Activated T-cell treated with anti-CD3 and anti-CD28 coated beads for 4 hours (primary cell): ENCODE results near the gene CSH1.
"Not testable (repeated sequence)": the region's sequence is repeated elsewhere in the genome, so short reads cannot be mapped to it uniquely, and the experiment has no call there.

Experiments used
- DNase-seq: peaks from one replicate; pipeline ENCODE4 v3.0.0-alpha.2; 2020

Gene CSH1

DNA sequence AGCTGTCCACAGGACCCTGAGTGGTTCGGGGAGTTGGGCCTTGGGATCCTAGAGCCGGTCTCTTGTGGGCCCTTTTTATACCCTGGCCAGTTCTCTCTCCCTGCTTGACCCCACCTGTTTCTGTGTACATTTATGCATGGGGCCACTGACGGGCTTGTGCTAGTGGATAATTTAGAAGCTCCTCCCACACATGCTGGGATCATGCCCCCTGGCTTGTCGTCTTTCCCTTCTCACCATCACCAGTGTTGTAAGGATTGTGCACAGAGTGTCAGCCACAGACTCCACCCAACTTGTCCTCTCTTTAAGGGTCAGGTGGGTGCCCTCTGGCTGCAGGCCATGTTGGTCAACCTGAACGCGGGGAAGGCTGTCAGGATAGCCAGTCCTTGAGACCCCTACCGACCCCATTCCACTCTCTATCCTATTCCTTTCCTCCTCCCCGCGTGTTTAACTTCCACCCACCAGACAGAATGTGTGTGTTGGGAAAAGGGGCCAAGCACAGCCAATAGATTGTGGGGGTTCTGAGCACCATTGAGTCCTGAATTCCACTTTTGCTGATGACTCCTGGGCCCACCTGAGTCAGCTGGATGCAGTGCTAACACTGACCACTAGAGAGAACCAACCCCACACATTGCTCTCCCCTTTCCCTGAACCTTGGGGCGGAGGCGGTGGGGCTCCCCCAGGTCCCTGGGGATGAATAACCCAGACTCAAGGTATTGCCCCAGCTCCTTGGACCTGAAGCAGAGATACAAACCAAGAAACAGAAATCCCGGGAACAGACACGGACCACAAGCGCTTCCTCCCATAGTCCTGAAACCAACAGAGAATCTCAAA, at the start of gene CSH1:
Gene CSH1, minus strand, starts transcription at position 51 of the 831 bp plus-strand sequence. CDS start 63 bp downstream, outside the sequence.
- DNase-seq = not testable (repeated sequence)

DNA sequence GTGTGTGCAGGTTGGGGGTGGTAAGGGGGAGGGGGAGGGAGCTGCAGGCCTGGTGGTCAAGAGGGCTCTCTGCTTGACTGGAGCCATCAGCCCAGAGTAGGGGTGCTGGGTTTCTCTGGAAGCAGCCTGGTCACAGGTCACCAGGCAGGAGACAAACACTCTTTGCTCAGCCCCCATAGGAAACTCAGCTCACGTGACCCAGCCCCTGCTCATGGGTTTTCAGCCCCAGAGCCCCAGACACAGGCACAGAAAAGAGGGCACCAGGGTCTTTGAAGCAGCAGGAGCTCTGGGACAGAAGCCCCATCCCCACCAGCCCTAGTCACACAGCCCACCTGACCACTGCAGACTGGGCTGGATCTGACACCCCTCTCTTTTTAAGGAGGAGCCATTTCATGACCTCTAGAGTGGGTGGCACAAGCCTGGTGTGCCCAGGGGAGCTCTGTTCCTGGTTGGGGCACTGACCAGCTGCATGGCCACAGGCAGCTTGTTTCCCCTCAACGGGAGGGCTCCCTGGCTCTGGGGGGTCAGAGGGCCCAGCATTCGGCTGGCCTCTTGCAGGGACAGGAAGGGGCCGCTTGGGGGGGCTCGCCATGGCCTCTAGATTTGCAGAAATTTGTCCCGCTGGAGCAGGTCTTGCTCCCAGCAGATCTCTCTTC, 49.5 kb upstream of the CSH1 start:
- DNase-seq = no peak

- no peak for DNase-seq
Observed at GRCh38 chr17:63944736-63945499, 48.5 kb upstream of the CSH1 start.

- no peak for DNase-seq
Observed at GRCh38 chr17:63943745-63944144, 47.4 kb upstream of the CSH1 start.

DNA sequence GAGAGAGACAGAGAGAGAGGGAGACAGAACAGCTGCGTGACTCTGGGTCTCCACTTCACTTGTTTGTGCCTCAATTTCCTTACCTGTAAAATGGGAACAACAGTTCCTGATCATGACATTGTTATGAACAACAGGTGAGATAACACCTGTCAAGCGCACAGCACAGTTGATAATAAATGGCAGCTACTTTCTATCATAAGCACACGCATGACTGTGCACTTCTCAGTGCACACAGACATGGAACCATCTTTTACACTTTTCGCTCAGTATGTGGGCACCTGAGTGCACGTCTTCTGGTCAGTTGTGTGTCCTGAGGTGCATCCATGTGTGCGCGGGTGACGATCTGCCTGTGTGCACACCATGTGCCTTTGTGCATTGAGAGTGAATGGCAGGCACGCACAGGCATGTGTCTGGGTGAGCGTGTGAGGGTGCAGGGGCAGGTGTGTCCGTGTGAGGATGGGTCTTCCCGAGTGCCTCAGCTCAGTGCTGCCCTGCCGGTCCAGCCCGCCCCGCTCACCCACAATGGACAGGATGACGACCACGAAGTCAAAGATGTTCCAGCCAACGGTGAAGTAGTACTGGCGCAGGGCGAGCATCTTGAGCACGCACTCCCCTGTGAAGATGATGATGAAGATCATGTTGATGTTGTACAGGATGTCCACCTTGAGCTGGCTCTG, 46.1 kb upstream of the CSH1 start:
- no peak for DNase-seq

GRCh38 chr17:63941751-63942150, 45.4 kb upstream of the CSH1 start:
- DNase-seq = no peak

DNA sequence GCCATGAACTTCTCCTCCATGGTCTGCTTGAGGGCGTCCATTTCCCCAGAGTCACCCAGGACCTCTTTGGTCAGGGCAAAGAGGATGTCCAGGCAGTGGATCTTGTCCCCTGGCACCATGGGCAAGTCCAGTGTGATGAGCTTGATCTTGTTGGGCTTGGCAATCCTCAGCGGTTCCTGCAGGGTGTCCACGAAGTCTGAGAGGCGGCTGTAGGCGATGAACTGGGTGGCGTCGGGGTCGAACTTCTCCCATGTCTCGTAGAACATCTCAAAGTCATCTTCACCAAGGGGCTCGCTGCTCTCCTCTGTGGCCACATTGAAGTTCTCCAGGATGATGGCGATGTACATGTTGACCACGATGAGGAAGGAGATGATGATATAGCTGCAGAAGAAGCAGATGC, 44.8 kb upstream of the CSH1 start:
- DNase-seq = no peak

GRCh38 chr17:63940584-63940983, 44.2 kb upstream of the CSH1 start:
- DNase-seq = no peak

GRCh38 chr17:63939884-63940283, 43.5 kb upstream of the CSH1 start:
- no peak for DNase-seq

DNA sequence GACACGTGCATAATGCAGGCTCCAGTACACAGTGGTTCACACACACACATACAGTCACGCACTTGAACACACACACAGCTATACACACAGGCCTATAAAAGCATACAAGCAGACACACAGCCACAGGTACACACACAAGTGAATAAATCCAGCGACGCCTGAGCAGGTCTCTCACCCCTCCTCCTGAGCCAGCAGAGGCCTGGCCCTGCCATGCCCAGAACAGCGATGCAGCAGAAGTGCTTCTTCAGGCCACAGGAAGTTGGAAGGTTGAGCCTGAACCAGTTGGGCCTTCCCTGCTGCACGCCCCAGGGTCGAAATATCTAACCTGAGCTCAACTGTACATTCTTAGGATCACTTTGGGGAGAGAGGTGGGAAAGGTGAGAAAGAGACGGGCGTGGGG, 43.0 kb upstream of the CSH1 start:
- no peak for DNase-seq

GRCh38 chr17:63937920-63938319, 41.5 kb upstream of the CSH1 start:
- DNase-seq = no peak

DNA sequence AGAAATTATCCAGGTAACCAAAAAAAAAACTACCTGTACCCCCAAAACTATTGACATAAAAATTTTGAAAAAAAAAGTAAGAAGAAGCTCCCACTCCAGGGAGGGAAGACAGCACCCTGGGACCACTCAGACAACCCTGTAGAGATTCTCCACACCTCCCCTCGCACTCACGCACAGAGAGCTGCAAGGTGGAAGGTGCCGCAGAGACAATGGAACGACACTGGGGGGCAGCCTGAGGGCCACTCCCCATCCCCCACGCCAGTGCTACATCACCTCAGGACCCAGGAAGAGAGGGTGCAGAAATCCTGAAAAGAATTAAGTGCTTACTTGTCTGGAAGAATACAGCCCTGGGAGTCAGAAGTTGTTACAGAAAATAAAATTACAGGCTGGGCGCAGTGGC, 40.9 kb upstream of the CSH1 start:
- DNase-seq = no peak

GRCh38 chr17:63934183-63935112, 38.1 kb upstream of the CSH1 start:
- no peak for DNase-seq

- no peak for DNase-seq
Observed at GRCh38 chr17:63933598-63933997, 37.2 kb upstream of the CSH1 start.

DNA sequence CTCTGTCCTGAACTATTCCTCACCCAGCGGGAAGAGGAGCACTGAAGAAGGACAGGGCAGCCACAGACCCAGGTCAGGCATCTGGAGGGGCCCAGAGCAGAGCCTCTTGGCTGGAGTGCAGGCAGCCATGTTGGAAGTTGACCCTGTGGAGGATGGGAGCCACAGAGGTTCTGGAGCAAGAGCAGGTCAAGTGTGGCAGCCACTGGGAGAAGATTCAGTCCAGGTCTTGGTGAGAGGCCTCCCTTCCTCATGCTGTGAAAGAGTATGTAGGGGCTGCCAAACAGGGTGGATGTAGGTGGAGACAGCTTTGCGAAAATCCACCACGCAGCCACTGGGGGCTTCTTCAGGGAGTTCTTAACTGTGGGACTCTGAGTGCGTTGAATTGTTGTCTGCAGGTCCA, 36.3 kb upstream of the CSH1 start:
- no peak for DNase-seq

DNA sequence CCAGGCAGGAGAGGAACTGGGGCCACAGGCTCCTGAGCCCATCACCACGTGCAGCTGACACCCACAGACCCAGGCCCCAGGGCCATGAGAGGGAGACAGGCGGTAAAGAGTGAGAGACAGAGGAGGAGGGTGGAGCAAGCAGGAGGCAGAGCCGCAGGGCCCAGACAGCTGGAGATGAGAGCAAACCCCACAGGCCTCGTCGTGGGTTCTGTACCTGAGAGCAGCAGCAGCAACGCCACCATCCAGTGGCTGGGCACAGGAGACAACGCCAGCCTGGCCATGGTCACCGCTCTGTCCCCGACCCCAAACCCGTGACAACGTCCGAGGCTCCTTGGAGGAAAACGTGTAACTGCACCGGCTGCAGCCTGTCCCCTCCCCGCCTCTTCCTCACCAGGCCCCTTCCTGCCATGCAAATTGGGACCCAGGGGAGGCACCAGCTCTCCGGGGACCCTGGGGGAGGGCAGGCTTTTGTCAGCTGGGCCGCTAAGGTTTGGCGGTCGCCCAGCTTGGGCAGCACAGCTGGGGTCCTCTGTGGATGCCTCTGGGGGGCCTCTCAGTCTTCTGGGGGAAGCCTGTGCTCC, 35.7 kb upstream of the CSH1 start, which contains the start of gene CD79B:
Gene CD79B, minus strand, starts transcription at position 351 of the 581 bp plus-strand sequence. Its CDS starts 70 bp downstream, at position 281.
- no peak for DNase-seq

GRCh38 chr17:63930951-63931575, 34.7 kb upstream of the CSH1 start:
- DNase-seq = peak; percentile 40

- DNase-seq = no peak
Observed at GRCh38 chr17:63929860-63930766, 33.7 kb upstream of the CSH1 start.

DNA sequence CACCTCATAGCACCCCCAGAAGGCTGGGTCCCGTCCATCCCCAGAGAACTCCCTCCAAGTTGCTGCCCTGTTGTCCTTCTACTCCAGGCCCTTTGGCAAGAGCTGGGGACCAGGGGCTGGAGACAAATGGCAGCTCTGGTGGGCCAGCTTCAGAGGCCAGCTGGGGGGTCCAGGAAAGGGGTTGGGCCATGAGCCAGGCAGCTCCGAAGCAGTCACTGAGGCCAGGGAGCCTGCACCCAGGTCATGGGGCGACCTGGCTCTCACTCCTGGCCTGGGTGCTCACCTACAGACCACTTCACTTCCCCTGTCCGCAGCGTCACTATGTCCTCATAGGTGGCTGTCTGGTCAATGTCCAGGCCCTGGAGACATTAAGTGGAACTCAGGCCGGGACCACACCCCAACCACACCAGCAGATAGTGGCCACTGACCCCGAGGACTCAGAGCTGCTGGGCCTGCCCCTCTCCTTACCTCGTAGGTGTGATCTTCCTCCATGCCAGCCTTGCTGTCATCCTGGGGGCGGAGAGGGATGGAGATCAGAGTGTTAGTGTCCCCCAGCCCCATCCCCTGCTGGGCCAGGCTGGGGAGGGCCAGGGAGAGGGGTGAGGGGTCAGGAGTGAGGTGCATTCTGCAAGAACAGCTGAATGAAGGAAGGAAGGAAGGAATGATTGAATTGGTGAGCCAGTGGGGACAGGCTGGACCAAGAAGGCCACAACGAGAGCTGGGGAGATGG, 32.8 kb upstream of the CSH1 start:
- no peak for DNase-seq
